Brain microvascular endothelial cell (primary cell): Measurements from ENCODE around the gene ZNF536.

ENCODE experiments used
- DNase-seq: peaks from one replicate; pipeline ENCODE4 v3.0.0-alpha.2; 2020
- H3K27ac ChIP-seq: fragments of 250-450 bp; sonication (Bioruptor Pico); 2 replicates; pipeline ENCODE4 v1.5.1; 2020; ENCODE audit warnings: mild to moderate bottlenecking, moderate library complexity
- H3K27me3 ChIP-seq: fragments of 250-450 bp; sonication (Bioruptor Pico); replicated peaks from 2 replicates; pipeline ENCODE4 v1.5.1; 2020; ENCODE audit warnings: mild to moderate bottlenecking
- H3K36me3 ChIP-seq: fragments of 250-450 bp; sonication (Bioruptor Pico); replicated peaks from 2 replicates; pipeline ENCODE4 v1.5.1; 2020; ENCODE audit warnings: mild to moderate bottlenecking
- H3K4me3 ChIP-seq: 2 replicates; pipeline ENCODE4 v1.5.1; 2011; ENCODE audit warnings: low read depth, mild to moderate bottlenecking, control low read depth, low read length, moderate library complexity
- CTCF ChIP-seq: IDR thresholded peaks from 2 replicates; pipeline ENCODE4 v1.5.1; 2011; ENCODE audit warnings: low read depth, mild to moderate bottlenecking, moderate library complexity, low read length, control low read depth, inconsistent platforms; ENCODE audit errors: missing control alignments
- in situ Hi-C: cut with HindIII; loops from 2 replicates; pipeline ENCODE4 v1.10.0; 2017; ENCODE audit warnings: low sequenced_read_pairs, low pct_ligation_motif_present

The ZNF536 gene

GRCh38 chr19:30579419-30579818, 207.2 kb downstream of the ZNF536 start:
- in situ Hi-C loops = no loop called here
- TF ChIP-seq CTCF = no peak
- no peaks in the 10 kb centered on the region for H3K36me3 ChIP-seq
- no peak overlapping the region for H3K27ac ChIP-seq
- H3K27me3 ChIP-seq = no peaks in the 10 kb centered on the region
- DNase-seq = no peak
- no peak overlapping the region for H3K4me3 ChIP-seq

- TF ChIP-seq CTCF = no peak
- Histone ChIP-seq H3K4me3 (no peak overlapping the region), H3K27me3 (no peaks in the 10 kb centered on the region), H3K27ac (no peak overlapping the region), H3K36me3 (no peaks in the 10 kb centered on the region)
- DNase-seq = no peak
- in situ Hi-C loops = no loop called here
Measured at GRCh38 chr19:30580673-30581072, 208.5 kb downstream of the ZNF536 start.

- Histone ChIP-seq H3K27ac (no peak overlapping the region), H3K36me3 (no peaks in the 10 kb centered on the region), H3K4me3 (no peak overlapping the region), H3K27me3 (no peaks in the 10 kb centered on the region)
- TF ChIP-seq CTCF = no peak
- in situ Hi-C loops = no loop called here
- no peak for DNase-seq
Measured at GRCh38 chr19:30584090-30584489, 211.9 kb downstream of the ZNF536 start.

- Histone ChIP-seq H3K36me3 (no peaks in the 10 kb centered on the region), H3K4me3 (no peak overlapping the region), H3K27me3 (no peaks in the 10 kb centered on the region), H3K27ac (no peak overlapping the region)
- no peak for TF ChIP-seq CTCF
- in situ Hi-C loops = no loop called here
- no peak for DNase-seq
Measured at GRCh38 chr19:30587869-30588268, 215.7 kb downstream of the ZNF536 start.

GRCh38 chr19:30590596-30591229, 218.5 kb downstream of the ZNF536 start:
- Histone ChIP-seq H3K27ac (no peak overlapping the region), H3K4me3 (no peak overlapping the region), H3K36me3 (no peaks in the 10 kb centered on the region), H3K27me3 (no peaks in the 10 kb centered on the region)
- in situ Hi-C loops = no loop called here
- TF ChIP-seq CTCF = no peak
- DNase-seq = no peak

GRCh38 chr19:30593356-30593755, 221.2 kb downstream of the ZNF536 start:
- Histone ChIP-seq H3K27me3 (no peaks in the 10 kb centered on the region), H3K36me3 (no peaks in the 10 kb centered on the region), H3K27ac (no peak overlapping the region), H3K4me3 (no peak overlapping the region)
- no peak for DNase-seq
- no peak for TF ChIP-seq CTCF
- in situ Hi-C loops = no loop called here
